NCI-H1048 (cell line): Measurements from ENCODE around the gene ASIP.
A peak's percentile ranks its signal among the peaks of the same experiment; 100 is the strongest.
"Not testable (repeated sequence)": the region's sequence is repeated elsewhere in the genome, so short reads cannot be mapped to it uniquely, and the experiment has no call there.

ENCODE experiments used
- DNase-seq: peaks from one replicate; lab custom pipeline; 2025; lab: John Stamatoyannopoulos, UW

The ASIP gene

DNA sequence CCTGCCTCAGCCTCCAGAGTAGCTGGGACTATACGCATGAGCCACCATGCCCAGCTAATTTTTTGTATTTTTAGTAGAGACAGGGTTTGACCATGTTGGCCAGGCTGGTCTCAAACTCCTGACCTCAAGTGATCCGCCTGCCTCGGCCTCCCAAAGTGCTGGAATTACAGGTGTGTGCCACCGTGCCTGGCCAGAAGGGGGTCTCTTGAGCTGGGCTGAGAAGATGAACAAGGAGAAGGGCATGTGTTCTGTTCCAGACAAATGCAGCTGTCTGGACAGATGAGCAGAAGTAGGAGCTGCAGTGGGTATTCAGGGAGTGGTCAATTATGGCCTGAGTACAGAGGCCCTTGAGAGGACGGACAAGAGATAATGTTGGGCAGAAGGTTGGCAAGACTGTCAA, 46.3 kb downstream of the ASIP start:
- not testable (repeated sequence) for DNase-seq

DNA sequence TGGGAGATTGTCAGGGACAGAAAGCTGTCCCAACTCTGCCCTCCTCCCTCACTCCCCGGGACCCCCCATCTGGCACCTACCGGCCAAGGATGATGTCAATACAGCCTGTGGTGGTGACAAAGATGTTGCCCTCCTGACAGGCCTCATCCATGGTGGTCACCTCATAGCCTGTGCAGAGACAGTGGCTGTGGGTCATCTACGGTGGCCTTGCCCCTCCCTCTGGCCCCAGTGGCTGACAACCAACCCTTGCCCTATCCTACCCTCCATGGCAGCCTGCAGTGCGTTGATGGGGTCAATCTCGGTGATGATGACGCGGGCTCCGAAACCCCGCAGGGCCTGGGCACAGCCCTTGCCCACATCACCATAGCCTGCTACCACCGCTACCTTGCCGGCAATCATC, 49.2 kb downstream of the ASIP start:
- no peak for DNase-seq

DNA sequence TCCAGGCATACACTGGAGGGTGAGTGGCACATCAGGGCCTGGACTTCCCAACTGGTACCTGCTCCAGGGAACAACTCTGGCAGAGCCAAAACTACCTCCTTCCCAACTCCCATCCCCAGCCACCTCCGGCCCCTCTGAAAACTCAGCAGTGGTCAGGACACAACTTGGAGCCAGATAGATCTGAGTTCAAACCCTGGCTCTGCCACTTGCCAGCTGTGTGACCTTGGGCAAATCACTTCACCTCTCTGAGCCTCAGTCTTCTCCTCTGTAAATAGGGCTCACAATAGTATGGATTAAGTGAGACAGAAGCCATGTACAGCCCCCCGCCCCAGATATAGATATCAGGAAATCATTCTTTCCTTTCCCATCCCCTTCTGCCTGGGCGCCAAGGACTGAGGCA, 51.3 kb downstream of the ASIP start:
- no peak for DNase-seq

DNA sequence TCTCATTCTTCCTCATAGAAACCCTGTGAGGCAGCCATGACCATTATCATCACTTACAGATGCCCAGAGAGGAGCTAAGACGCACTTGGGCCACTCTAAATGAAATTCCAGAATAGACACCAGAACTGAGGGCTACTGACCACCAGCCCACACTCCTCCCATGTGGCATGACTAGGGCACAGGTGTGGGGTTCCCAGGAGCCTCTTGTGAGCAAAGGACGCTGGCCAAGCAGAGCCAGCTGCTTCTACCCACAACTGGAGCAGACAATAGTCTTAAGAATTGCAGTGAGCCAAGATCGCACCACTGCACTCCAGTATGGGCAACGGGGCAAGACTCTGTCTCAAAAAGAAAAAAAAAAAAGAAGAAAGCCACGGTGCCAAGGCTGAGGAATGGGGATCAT, 51.9 kb downstream of the ASIP start:
- DNase-seq: no peak

DNA sequence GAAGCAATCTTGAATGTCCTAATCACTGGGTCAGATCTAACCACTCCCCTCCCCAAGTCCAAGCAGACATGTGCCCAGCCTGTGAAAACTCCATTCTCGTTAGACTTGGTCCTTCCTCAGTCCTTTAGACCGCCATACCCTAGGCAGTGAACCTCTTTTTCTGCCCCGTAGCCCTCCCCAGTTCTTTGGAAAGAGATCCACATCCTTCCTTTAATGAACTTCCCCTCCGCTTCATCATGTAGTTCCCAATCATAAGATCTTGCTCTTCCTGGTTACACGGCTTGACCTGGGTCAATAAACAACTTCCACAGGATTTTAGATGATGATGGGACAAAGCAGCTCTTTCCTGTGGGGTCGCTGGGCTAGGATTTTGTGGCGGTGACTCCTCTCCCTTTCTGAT, 52.4 kb downstream of the ASIP start:
- no peak for DNase-seq

DNA sequence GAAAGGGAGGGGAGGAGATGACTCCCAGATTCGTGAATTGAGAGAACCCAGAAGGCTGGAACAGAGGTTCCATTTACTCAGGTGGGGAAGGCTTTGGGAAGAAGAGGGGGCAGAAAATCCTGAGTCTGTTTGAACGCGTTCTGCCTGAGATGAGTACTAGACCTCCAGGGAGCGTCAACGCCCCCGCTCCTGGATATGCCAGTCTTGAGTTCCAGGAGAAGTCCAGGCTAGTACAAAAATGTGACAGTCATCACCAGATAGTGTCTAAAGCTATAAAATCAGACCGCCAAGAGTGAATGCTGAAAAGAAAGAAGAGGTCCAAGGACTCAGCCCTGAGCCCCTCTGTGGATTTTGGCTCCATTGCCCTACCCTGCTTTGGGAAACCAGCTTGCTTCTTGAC, 53.3 kb downstream of the ASIP start:
- no peak for DNase-seq

DNA sequence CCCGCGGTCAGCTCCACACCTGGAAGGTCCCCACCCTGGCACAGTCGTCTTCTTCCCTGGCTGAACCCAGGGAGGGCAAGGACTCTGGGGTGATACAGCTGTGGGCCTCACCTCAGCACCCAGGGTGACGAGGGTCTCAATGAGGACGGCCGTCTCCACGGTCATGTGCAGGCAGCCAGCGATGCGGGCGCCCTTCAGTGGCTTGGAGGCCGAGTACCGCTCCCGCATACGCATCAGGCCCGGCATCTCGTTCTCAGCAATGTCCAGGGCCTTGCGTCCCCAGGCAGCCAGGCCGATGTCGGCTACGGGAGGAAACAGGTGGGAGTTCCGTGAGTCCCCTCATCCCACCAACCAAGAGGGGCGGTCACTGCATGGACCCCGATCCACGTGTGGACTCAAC, 54.1 kb downstream of the ASIP start:
- DNase-seq: no peak

DNA sequence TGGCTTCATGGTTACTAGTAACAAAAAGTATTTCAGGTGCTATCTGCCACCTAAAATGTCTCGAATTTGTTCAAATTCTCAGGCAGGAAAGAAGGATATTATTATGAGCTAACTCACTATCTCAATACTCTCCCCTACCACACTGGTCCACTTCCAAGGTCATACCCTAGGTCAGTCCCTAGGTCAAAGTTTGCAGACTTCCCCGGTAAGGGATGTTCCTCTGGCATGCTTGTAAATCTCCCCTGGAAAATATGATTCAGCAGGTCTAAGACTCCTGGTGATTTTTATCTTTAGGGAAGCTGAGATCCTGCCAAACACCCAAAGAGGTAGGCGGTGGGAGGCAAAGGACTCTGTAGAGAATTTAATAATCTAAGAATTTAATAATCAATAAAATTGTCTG, 55.2 kb downstream of the ASIP start:
- DNase-seq: no peak

DNA sequence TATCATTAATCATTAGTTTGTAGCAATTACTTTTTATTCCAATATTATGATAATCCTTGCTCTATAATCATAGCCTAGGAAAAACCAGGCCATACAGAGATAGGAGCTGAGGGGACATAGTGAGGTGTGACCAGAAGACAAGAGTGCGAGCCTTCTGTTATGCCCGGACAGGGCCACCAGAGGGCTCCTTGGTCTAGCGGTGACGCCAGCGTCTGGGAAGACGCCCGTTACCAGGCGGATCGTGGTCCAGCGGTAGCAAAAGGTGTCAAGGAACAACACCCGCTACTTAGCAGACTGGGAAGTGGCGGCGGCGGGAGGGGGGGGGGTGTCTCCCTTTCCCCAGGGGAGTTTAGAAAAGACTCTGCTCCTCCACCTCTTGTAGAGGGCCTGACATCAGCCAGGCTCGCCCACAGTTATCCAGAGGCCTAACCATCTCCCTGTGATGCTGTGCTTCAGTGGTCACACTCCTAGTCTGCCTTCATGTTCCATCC, 57.1 kb downstream of the ASIP start:
- not testable (repeated sequence) for DNase-seq

DNA sequence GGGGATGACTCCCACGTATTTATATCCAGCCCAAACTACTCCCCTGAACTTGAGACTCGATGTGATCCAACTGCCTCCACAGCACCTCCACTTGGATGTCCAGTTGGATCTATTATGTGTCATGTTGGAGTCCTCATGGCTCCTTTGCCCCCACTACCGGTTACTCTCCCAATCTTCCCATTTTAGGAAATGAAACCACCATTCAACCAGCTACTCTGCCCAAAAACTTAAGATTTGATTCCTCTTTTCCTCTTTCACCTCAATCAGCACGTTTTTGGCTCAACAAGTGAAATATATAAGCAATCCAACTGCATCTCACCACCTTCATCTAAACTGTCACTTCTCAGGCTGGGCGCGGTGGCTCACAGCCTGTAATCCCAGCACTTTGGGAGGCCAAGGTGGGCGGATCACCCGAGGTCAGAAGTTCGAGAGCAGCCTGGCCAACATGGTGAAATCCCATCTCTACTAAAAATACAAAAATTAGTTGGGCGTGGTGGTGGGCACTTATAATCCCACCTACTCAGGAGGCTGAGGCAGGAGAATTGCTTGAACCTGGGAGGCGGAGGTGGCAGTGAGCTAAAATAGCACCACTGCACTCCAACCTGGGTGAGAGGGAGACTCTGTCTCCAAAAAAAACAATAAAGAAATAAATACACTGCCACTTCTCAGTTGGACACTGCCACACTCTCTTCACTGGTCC, 58.5 kb downstream of the ASIP start:
- DNase-seq: no peak

DNA sequence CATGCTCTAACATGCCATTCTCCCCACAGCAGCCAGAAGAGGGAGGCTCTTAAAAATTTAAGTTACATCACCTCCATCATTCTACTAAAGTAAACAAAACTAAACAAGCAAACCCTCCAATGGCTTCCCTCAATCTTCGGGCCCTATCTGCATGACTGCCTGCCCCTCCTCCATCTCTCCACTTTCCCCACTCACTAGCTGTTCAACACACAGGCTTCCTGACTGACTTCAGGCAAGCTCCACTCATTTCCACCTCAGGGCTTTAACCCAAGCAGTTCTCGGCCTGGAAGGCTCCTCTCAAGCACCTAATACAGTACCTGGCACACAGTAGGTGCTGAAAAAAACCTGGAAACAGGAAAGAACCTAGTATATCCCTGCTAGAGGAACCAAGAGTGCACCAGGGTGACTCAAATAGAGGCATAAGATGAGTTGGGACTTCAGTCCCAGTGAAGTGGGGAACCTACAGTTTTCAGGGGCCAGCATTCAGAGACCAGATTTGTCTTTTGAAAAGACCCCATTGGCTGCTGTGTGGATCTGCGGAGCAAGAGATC, 59.1 kb downstream of the ASIP start:
- DNase-seq: no peak

DNA sequence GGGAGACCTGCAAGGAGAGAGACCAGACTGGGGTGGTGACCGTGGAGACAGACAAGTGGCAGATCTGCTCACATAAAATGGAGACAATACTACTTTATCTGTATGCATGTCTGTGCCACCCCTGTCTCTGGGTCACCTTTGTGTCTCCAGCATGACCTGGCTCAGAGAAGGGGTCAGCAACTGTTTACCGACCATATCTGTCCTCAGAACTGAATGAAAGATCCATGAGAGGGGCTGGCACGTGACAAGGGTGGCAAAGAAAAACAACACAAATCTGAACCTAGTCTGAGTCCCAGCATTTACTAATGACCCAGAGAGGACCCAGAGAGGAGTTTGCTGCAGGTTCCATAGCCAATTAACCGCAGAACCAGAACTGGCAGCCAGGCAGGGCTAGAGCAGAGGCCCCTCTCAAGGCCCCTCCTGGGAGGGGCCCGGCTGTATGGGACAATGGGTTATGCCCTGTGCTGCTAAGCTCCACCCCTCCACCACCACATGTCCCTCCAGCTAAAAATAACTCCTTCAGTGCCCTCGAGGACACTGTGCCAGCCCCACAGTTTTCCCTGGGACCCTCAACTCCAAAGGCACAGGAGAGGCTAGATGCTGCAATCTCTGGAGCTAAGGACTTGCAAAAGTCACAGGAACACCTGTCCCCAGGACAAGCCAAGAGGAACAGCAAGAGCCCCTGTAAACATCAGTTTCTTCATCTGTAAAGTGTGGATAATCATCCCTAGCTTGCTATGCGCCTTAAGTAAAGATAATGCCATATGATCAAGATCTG, 59.8 kb downstream of the ASIP start:
- DNase-seq: no peak

DNA sequence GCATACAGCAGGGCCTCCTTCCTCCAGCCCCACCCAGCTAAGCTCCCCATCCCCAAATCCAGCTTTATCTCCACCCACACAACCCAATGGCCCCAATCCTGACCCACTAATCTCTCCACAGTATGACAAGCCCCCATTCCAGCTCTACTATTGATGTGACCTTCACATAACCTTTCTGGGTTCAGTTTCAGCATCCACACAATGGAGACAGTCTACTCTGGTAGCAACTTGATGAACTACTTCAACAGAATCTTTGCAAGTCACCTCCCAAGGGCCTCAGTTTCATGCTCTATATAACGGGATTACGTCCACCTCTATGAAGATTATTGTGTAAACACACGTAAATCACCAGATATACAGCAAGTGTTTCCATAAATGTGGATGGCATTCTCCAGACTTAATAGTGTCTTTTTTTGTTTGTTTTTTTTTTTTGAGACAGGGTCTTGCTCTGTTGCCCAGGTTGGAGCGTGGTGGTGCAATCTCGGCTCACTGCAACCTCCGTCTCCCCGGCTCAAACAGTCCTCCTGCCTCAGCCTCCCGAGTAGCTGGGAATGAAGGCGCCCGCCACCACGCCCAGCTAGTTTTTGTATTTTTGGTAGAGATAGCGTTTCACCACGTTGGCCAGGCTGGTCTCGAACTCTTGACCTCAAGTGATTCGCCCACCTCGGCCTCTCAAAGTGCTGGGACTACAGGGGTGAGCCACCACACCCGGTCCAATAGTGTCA, 60.5 kb downstream of the ASIP start:
- no peak for DNase-seq

DNA sequence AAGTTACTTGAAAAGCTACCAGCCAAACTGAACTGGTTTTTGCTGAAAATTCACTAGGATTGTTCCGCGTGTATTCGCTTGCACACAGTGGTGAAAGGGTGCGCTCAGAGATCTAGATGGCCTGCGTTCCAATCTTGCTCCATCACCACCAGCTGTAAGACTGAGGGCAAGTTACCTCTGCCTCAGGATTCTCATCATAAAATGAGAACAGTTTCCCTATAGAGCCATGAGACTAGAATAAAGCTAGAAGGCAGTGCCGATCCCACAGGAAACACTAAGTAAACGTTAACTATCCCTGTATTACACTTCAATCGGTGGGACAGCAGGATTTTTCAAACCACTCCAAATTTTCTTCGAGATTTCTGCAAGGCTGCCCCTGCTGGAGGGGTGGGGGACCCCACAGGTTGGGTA, 61.1 kb downstream of the ASIP start:
- DNase-seq: no peak

DNA sequence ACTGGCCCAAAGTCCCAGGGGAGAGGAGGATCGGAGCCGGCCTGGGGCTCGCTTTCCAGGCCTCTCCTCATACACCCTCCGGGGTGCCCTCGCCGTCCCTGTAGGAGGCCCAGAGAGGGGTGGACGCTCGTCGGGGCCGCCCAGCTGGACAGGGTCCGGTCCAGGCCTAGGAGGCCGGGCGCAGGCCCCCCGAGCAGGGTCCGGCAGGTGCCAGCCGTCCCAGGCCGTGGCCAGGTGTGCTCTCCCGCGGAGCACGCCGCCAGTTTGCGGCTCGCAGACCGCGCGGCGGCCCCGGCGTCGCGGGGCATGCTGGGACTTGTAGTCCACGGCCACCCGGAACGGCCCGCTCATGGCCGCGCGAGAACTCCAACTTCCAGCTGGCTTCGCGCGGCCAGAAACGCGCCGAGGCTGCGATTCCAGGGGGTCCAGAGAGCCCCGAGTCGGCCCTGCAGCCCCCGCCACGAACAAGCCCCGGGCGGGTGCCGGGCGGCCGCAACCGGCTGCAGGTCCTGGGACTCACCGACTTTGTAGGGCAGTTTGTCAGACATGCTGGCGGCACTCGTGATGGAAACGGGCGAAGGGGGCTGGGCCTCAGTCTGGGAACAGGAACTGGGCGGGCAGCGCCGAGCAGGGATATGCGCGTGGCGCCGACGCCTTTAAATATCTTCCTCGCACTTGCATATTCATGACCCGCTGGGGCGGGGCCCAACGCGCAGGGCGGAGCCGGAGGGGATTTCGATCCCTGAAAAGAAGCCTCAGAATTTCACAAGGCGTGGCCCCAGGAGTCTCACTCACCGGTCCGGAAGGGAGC, 61.7 kb downstream of the ASIP start, which contains the start of gene AHCY:
Gene AHCY (minus strand): TSS at position 633 of the 811 bp plus-strand sequence. CDS start 85 bp downstream, at position 548.
- DNase-seq: peak; percentile 88

DNA sequence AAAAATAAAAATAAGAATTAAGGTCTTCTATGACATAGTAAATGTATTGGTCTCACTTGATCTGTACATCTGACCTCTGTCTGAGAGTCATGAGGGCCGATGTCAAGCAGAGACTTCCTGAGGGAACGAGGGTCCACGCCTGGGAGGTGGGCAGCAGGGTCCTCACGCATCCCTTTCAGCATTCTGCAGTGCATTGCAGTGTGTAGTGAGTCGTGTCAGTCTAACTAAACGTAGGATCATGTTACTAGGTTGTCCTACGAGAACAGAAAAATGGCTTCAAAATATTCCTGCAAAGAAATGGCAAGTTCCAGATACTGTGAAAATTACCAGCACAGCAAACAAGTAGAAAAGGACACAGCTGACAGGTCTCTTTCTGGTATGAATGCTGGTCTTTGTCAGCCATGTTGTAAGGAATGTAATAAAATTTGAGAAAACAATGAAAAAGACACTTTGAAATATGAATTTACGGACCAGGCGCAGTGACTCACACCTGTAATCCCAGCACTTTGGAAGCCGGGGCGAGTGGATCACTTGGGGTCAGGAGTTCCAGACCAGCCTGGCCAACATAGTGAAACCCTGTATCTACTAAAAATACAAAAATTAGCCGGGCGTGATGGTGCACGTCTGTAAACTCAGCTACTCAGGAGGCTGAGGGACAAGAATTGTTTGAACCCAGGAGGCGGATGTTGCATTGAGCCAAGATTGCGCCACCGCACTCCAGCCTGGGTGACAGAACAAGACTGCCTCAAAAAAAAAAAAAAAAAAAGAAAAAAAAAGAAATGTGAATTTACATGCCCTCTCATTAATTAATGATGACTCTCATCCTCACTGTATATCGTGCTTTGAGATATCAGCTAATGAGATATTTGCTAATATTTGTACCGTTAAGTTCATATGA, 64.4 kb downstream of the ASIP start:
- no peak for DNase-seq

DNA sequence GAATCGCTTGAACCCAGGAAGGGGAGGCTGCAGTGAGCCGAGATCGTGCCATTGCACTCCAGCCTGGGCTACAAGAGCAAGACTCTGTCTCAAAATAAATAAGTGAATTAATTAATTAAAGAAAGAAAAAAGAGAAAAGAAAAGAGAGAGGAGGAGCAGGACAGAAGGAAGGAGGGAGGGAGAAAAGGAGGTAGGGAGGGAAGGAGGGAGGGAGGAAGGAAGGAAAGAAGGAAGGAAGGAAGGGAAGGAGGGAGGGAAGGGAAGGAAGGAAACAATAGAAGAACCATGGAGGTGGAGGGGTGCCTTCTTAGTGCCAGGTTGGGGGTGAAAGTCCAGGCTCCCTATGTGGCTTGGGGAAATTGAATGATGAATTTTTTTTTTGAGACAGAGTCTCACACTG, 68.5 kb downstream of the ASIP start:
- DNase-seq: no peak

DNA sequence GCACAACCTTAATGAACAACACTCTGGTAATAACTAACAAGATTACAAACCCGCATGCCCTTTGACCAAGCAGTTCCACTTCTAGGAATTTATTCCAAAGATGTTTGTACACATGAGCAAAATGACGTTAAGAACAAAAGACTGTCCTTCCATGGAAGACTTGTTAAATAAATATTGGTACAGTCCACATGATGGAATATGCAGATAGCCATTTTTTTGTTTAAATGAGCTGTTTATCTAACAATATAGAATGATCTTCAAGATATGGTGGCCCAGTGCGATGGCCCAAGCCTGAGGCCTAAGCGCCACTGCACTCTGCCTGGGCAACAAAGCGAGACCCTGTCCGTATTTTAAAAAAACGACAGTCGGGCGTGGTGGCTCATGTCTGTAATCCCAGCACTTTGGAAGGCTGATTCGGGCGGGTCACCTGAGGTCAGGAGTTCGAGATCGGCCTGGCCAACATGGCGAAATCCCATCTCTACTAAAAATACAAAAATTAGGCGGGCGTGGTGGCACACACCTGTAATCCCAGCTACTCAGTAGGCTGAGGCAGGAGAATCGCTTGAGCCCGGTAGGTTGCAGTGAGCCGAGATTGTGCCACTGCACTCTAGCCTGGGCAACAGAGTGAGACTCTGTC, 69.4 kb downstream of the ASIP start:
- no peak for DNase-seq

DNA sequence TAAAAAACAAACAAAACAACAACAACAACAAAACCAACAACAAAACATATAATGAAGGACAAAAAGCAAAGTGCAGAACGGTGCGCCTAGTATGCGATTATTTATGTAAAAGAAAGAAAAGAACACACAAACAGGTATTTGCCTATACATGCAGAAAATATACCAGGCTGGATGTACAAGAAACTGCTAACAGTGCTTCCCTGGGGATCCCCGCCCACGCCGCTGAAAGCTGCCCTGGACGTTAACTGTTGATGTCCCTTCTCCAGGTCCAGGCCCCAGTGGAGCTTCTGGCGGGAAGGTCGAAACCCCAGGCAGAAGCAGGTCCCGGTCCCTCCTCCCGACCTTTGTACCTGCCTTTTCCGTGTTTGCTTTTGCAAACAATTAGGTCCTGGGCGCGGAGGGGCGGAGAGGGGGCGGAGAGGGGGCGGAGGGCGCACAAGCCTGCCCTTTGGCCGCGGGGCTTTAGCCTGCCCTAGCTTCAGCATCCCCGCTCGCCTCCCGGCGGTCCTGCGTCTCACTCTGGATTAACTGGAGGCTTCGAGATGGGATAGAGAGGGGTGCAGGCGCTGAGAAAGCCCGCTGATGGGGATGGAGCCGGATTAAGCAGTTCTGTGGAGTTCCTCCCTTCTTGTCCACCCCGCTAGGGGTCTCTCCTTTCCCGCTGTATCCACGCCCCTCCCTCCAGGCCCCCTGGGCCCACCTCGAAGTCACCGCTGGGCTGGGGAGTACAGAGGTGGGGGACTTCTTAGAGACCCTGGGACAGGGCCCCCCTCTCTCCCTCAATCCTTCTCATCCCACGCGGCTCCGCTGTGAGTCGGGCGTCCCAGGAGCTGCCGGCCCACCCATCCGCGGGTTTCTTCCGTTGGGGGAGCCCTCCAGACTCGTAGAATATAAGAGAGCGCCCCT, 70.1 kb downstream of the ASIP start:
- no peak for DNase-seq
